Testis (tissue), 3 donors: ENCODE results near the gene KRT14. TPM values are rescaled to one million over a fixed set of nuclear protein-coding genes. Genes with fewer than 3 reads are reported as not detected.

Experiments
- DNase-seq: peaks from one replicate; pipeline ENCODE4 v3.0.0-alpha.2; 2019
- H3K27ac ChIP-seq, 2 donors: fragments of 200-600 bp; sonication (generic); one replicate each; pipeline ENCODE4 v1.5.1; 2019
- H3K27me3 ChIP-seq: fragments of 200-600 bp; sonication (generic); one replicate; pipeline ENCODE4 v1.5.1; 2019
- H3K36me3 ChIP-seq: fragments of 200-600 bp; sonication (generic); one replicate; pipeline ENCODE4 v1.5.1; 2017; ENCODE audit warnings: low read depth; ENCODE audit errors: missing control alignments
- H3K4me1 ChIP-seq: fragments of 200-600 bp; sonication (generic); one replicate; pipeline ENCODE4 v1.5.1; 2019
- H3K4me3 ChIP-seq, 2 donors: fragments of 200-600 bp; sonication (generic); one replicate each; pipeline ENCODE4 v1.5.1; 2017 to 2019
- H3K9me3 ChIP-seq: fragments of 200-600 bp; sonication (generic); one replicate; pipeline ENCODE4 v1.5.1; 2017
- CTCF ChIP-seq, 3 experiments: fragments of 450-650 bp in 2 of 3; fragments of 200-600 bp in 1 of 3; sonication (generic) in 1 of 3; IDR thresholded peaks; one replicate each; pipeline ENCODE4 v1.5.1; 2016 to 2019; ENCODE audit warnings: antibody characterized with exemption in 3 of 3, mild to moderate bottlenecking in 2 of 3, moderate library complexity in 1 of 3
- POLR2A ChIP-seq: fragments of 450-650 bp; IDR thresholded peaks from one replicate; pipeline ENCODE4 v1.6.1; 2017; ENCODE audit warnings: antibody characterized with exemption, mild to moderate bottlenecking, moderate library complexity
- WGBS, 2 donors: methylation state at CpG; one replicate each; pipeline ENCODE4 v1.1.5; 2018; 5-methylcytosine and 5-hydroxymethylcytosine counted together
- intact Hi-C: fragments of 100-400 bp; cut with DNase I; formaldehyde crosslinking; loops from one replicate; pipeline ENCODE4 v1.15.1; 2023; ENCODE audit warnings: low total_unique reads
- polyA plus RNA-seq: library from polyadenylated mRNA; stranded (reverse); fragments of 350-450 nt; fragmentation: Illumina TruSeq; extraction: RNeasy Lipid Tissue Mini Kit (QIAGEN cat#74804); gene quantifications from one replicate; pipeline ENCODE4 v1.2.3, GENCODE V29; 2014; ENCODE audit warnings: low read depth, low replicate concordance; ENCODE audit not compliant: insufficient read depth
- total RNA-seq, 2 donors: library from RNA; depleted of rRNA; stranded (reverse); fragments of >200 nt; gene quantifications; one replicate each; pipeline ENCODE4 v1.2.3, GENCODE V29; 2016

The KRT14 gene
- total and polyA plus RNA-seq, 3 donors from 2014 or later, result 0.24 to 0.37 TPM; not detected in 1

GRCh38 chr17:41561554-41561953 is 25.1 kb downstream of the KRT14 start:
- Histone ChIP-seq H3K27ac (no peak overlapping the region), H3K9me3 (no peaks in the 10 kb centered on the region), H3K4me1 (no peaks in the 10 kb centered on the region), H3K27me3 (no peaks in the 10 kb centered on the region), H3K36me3 (no peaks in the 10 kb centered on the region), H3K4me3 (no peak overlapping the region)
- TF ChIP-seq POLR2A, result no peak
- 84 to 91% methylated on average over 6 of the region's 6 CpGs for WGBS, 2 donors
- intact Hi-C loops, result no loop called here
- no peak for DNase-seq

GRCh38 chr17:41559548-41559947 is 27.1 kb downstream of the KRT14 start:
- H3K36me3 ChIP-seq, result no peaks in the 10 kb centered on the region
- H3K27me3 ChIP-seq, result no peaks in the 10 kb centered on the region
- WGBS, 2 donors, result 86 to 88% methylated on average over 2 of the region's 2 CpGs
- no peaks in the 10 kb centered on the region for H3K9me3 ChIP-seq
- DNase-seq, result no peak
- intact Hi-C loops, result no loop called here
- no peak overlapping the region for H3K27ac ChIP-seq
- TF ChIP-seq POLR2A (no peak), CTCF (IDR thresholded peaks at IDR 0.05) (no peak)
- no peaks in the 10 kb centered on the region for H3K4me1 ChIP-seq
- no peak overlapping the region for H3K4me3 ChIP-seq

GRCh38 chr17:41556931-41557330 is 29.8 kb downstream of the KRT14 start:
- H3K4me3 ChIP-seq, result no peak overlapping the region
- H3K4me1 ChIP-seq, result no peaks in the 10 kb centered on the region
- H3K27me3 ChIP-seq, result no peaks in the 10 kb centered on the region
- no peak for DNase-seq
- no peak overlapping the region for H3K27ac ChIP-seq
- TF ChIP-seq CTCF (IDR thresholded peaks at IDR 0.05), result no peak
- no peak for TF ChIP-seq POLR2A
- intact Hi-C loops, result no loop called here
- WGBS, 2 donors, result 77 to 87% methylated on average over 9 of the region's 9 CpGs
- no peaks in the 10 kb centered on the region for H3K36me3 ChIP-seq
- no peaks in the 10 kb centered on the region for H3K9me3 ChIP-seq

- no peak overlapping the region for H3K27ac ChIP-seq
- H3K27me3 ChIP-seq, result no peaks in the 10 kb centered on the region
- intact Hi-C loops, result no loop called here
- no peaks in the 10 kb centered on the region for H3K4me1 ChIP-seq
- WGBS, 2 donors, result 75 to 81% methylated on average over 5 of the region's 5 CpGs
- no peaks in the 10 kb centered on the region for H3K9me3 ChIP-seq
- H3K36me3 ChIP-seq, result no peaks in the 10 kb centered on the region
- no peak for DNase-seq
- no peak overlapping the region for H3K4me3 ChIP-seq
- no peak for TF ChIP-seq CTCF (IDR thresholded peaks at IDR 0.05)
- no peak for TF ChIP-seq POLR2A
These were observed 30.4 kb downstream of the KRT14 start for GRCh38 chr17:41556306-41556705.

GRCh38 chr17:41555105-41555887 is 31.4 kb downstream of the KRT14 start:
- H3K27me3 ChIP-seq, result no peaks in the 10 kb centered on the region
- 84 to 85% methylated on average over 5 of the region's 5 CpGs for WGBS, 2 donors
- TF ChIP-seq POLR2A, result no peak
- no peak for TF ChIP-seq CTCF (IDR thresholded peaks at IDR 0.05)
- intact Hi-C loops, result no loop called here
- H3K4me1 ChIP-seq, result no peaks in the 10 kb centered on the region
- no peaks in the 10 kb centered on the region for H3K9me3 ChIP-seq
- H3K4me3 ChIP-seq, result no peak overlapping the region
- H3K27ac ChIP-seq, result no peak overlapping the region
- H3K36me3 ChIP-seq, result no peaks in the 10 kb centered on the region
- no peak for DNase-seq
